DMS 273 treated with DMSO at 0.1 percent for 48 hours (cell line): Measurements from ENCODE around the gene DEUP1.

ENCODE experiments used
- DNase-seq: peaks from one replicate; lab custom pipeline; 2025; lab: John Stamatoyannopoulos, UW

DEUP1 gene

DNA sequence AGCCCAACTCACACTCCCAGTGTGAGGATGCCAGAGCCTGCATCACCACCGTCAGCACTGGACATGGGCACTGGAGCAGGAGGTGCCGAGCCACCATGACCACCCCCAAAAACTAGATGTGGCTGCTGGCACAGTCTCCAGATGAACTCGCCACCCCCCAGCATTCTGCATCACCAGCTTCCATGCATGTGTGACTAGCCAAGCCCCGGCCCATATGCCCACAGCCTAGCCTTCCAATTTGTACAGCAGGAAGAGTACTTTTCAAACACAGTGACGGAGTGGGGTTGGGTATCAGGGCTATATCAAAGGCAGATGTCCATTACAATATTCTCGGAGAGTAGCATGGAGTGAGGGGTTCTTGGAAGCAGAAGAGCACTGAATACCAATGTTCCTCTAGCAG, 149.7 kb downstream of the DEUP1 start:
- DNase-seq = no peak

GRCh38 chr11:93480756-93481155, 150.2 kb downstream of the DEUP1 start:
- no peak for DNase-seq

DNA sequence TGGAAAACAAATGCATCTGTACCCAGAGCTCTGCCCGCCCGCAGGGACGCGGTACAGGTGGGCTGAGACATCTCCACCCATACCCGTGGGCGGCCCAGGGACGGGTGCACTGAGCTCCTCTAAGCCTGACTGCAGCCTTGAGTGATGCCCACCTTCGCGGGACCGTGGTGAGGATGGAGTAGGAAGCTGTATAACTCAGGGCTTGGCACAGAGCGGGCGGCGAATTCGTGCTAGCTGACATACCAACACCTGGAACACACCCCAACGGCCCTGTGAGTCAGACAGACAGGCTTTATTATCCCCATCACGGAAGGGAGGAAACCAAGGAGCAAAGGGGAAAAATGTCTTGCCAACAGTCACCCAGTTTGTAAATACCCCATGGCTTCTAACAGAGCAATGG, 150.7 kb downstream of the DEUP1 start:
- DNase-seq = no peak

GRCh38 chr11:93481696-93482095, 151.2 kb downstream of the DEUP1 start:
- no peak for DNase-seq

- no peak for DNase-seq
These were observed 152.0 kb downstream of the DEUP1 start for GRCh38 chr11:93482556-93482955.

DNA sequence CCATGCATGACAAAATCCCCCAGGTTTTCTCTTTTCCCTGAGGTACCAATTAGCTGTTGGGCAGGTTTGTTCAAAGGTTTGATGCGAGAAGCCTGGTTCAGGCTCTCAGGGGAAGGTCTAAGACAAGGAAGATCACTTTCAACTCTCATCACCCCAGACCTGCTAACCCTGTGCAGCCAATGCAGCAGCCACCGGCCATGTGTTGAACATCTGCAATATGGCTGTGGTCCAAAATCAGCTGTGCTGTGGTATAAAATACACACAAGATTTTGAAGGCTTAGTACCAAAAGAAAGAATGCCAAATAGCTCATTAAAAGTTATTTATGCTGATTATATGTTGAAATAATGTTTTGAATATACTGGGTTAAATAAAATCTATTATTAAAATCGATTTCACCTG, 154.2 kb downstream of the DEUP1 start:
- no peak for DNase-seq

DNA sequence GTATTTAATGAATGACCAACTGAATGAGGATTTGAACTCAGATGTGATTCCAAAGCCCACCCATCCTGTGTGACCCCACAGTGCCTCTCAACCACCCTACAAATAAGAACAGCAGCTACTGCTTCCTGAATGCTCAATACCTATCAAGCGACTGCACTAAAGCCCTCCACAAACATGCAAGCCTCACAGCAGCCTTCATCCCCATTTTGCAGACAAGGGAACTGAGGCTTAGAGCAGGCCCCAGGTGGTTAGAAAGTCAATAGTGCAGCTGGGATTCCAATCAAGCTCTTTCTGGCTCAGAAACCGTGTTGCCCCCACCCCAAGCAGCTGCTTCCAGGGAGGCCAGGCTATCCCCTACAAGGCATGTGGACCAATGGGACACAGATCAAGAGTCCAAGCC, 155.4 kb downstream of the DEUP1 start:
- DNase-seq = no peak

DNA sequence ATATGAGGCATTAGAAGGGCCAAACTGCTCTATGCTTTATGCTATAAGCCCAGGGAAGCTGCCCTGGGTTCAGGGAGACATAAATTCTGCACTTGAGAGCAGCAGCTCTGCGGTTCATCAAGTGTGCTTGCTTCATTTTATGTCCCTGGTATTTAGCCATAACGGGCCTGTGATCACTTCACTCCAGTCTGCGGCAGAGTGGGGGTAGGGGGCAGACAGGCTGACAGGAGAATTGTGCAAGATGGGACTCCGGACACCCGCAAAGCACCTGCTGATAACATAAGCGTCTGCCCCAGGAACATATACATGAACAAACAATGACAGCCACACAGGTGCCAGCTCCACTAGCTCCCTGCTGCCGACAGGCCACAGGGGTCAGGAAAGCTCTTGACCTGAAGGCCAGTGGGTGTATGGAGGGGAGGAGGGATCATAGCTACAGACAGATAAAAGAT, 156.5 kb downstream of the DEUP1 start:
- DNase-seq = no peak
